ENCODE results near the gene CFAP61. TPM values are rescaled to one million over a fixed set of nuclear protein-coding genes. Genes with fewer than 3 reads are reported as not detected.

CFAP61 gene
- total RNA-seq, 5 donors from 2014 or later (not counting 1 experiment from before 2014, with no cell fraction given): not detected

DNA sequence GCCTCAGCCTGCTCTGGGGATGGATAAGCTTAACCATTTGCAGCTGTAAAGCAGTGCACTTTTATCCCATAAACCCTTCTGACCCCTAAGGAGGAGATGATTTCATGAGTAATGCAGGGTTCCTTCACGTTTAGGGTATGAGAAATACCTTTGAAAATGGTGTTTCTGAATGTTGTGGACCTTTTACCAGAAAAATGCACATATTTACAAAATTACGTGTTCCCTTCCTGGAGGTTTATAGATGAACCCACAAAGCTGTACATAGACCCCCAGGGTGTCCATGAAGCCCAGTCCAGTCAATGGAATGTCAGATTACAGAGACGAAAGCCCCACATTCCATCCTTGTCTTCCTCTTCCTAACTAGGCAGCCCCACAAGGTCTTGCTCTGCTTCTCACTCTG lies 237.0 kb downstream of the CFAP61 start:
- Mint-ChIP-seq H3K4me1 (no peaks in the 10 kb centered on the region), H3K27me3 (peaks cover 8 to 19% of the 10 kb centered on the region in 2 donors), H3K36me3 (no peaks in the 10 kb centered on the region), H3K27ac (no peak overlapping the region), H3K4me3 (no peak overlapping the region), H3K9me3 (no peaks in the 10 kb centered on the region)
- WGBS (ENCODE audit: insufficient coverage): no CpG with 5 or more reads among the region's 3 CpGs
- Histone ChIP-seq H3K36me3 (ENCODE audit: control insufficient read depth in 2 of 2, extremely low read depth in 1 of 2, insufficient read depth in 1 of 2, low read length in 1 of 2) (no peaks in the 10 kb centered on the region), H3K9me3 (no peaks in the 10 kb centered on the region), H3K27ac (ENCODE audit: low read length) (no peak overlapping the region), H3K27me3 (replicated peaks in 1 of 2; ENCODE audit: control insufficient read depth in 2 of 2, extremely low read depth in 1 of 2, insufficient read depth in 2 of 2, low read length in 1 of 2) (peaks cover 0 to 3% of the 10 kb centered on the region in 2 experiments), H3K4me1 (ENCODE audit: control insufficient read depth in 1 of 2, extremely low read depth in 1 of 2, insufficient read depth in 2 of 2, low read length in 2 of 2) (no peaks in the 10 kb centered on the region), H3K4me3 (ENCODE audit: control insufficient read depth in 1 of 2, extremely low read depth in 1 of 2, low read length in 1 of 2) (no peak overlapping the region)
- POLR2A ChIA-PET: no interaction called here
- ATAC-seq (replicated peaks in 1 of 4) (no peak), DNase-seq (no peak)
- CTCF ChIA-PET: interaction anchor here in 1 of 2 donors (0.5 kb wide), 1 partner anchor 93 kb away, joined by 3 read pairs; no protein-coding TSS in a partner anchor

- Mint-ChIP-seq H3K36me3 (no peaks in the 10 kb centered on the region), H3K4me3 (no peak overlapping the region), H3K9me3 (no peaks in the 10 kb centered on the region), H3K27ac (no peak overlapping the region), H3K4me1 (no peaks in the 10 kb centered on the region), H3K27me3 (peaks cover 2 to 4% of the 10 kb centered on the region in 2 donors)
- DNase-seq (no peak), ATAC-seq (replicated peaks in 1 of 4) (no peak)
- ChIA-PET CTCF (no interaction called here), POLR2A (no interaction called here)
- peaks cover 0 to 3% of the 10 kb centered on the region in 2 experiments for H3K27me3 ChIP-seq (replicated peaks in 1 of 2; ENCODE audit: control insufficient read depth in 2 of 2, extremely low read depth in 1 of 2, insufficient read depth in 2 of 2, low read length in 1 of 2)
- H3K4me1 ChIP-seq (ENCODE audit: control insufficient read depth in 1 of 2, extremely low read depth in 1 of 2, insufficient read depth in 2 of 2, low read length in 2 of 2): no peaks in the 10 kb centered on the region
- H3K27ac ChIP-seq (ENCODE audit: low read length): no peak overlapping the region
- 66% methylated on average over 3 of the region's 4 CpGs for WGBS (ENCODE audit: insufficient coverage)
- H3K9me3 ChIP-seq: no peaks in the 10 kb centered on the region
- H3K36me3 ChIP-seq (ENCODE audit: control insufficient read depth in 2 of 2, extremely low read depth in 1 of 2, insufficient read depth in 1 of 2, low read length in 1 of 2): no peaks in the 10 kb centered on the region
- no peak overlapping the region for H3K4me3 ChIP-seq (ENCODE audit: control insufficient read depth in 1 of 2, extremely low read depth in 1 of 2, low read length in 1 of 2)
These were observed 240.1 kb downstream of the CFAP61 start for GRCh38 chr20:20292472-20292871.

- no peak for DNase-seq
- Mint-ChIP-seq H3K4me1 (no peaks in the 10 kb centered on the region), H3K27ac (no peak overlapping the region), H3K36me3 (no peaks in the 10 kb centered on the region), H3K4me3 (no peak overlapping the region), H3K27me3 (peaks cover 0 to 2% of the 10 kb centered on the region in 2 donors), H3K9me3 (no peaks in the 10 kb centered on the region)
- ATAC-seq (replicated peaks in 1 of 4): no peak
- peaks cover 0 to 3% of the 10 kb centered on the region in 2 experiments for H3K27me3 ChIP-seq (replicated peaks in 1 of 2; ENCODE audit: control insufficient read depth in 2 of 2, extremely low read depth in 1 of 2, insufficient read depth in 2 of 2, low read length in 1 of 2)
- POLR2A ChIA-PET: no interaction called here
- no peaks in the 10 kb centered on the region for H3K4me1 ChIP-seq (ENCODE audit: control insufficient read depth in 1 of 2, extremely low read depth in 1 of 2, insufficient read depth in 2 of 2, low read length in 2 of 2)
- H3K27ac ChIP-seq (ENCODE audit: low read length): no peak overlapping the region
- H3K9me3 ChIP-seq: no peaks in the 10 kb centered on the region
- 100% methylated on average over 2 of the region's 4 CpGs for WGBS (ENCODE audit: insufficient coverage)
- no peak overlapping the region for H3K4me3 ChIP-seq (ENCODE audit: control insufficient read depth in 1 of 2, extremely low read depth in 1 of 2, low read length in 1 of 2)
- CTCF ChIA-PET: no interaction called here
- no peaks in the 10 kb centered on the region for H3K36me3 ChIP-seq (ENCODE audit: control insufficient read depth in 2 of 2, extremely low read depth in 1 of 2, insufficient read depth in 1 of 2, low read length in 1 of 2)
These were observed 240.8 kb downstream of the CFAP61 start for GRCh38 chr20:20293141-20293540.

DNA sequence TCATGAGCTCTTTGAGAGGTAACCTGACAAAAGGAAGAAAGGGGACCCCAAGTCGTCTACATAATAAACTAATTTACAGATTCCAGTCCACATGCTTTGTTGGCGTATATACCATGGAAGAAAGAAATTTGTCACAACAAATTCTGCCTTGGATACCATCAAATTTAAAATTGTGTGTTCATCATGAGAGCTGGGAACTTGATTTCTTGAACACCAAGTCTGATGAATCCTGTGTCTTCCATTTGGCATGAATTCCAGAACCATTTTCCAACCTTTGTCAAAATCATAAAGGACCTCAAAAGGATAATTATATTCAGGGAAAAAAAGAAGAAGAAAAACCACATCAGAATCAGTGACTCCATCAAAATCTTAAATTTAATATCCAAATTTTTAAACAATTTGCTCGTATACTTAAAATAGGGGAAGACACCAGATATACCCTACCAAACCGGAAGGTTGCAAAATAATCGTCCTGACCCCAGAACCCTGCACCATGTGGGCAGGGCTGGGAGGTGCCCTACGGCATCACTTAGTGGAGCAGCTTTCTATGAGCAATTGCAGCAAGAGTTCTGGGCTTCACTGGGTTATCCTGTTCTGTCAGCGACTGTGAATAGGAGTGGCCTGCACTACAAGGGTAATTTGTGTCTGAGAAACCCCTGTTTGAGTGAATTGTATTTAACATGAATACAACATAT lies 241.5 kb downstream of the CFAP61 start:
- no peak overlapping the region for H3K4me3 Mint-ChIP-seq
- WGBS (ENCODE audit: insufficient coverage): 83% methylated on average over 2 of the region's 7 CpGs
- CTCF ChIA-PET: no interaction called here

GRCh38 chr20:20295621-20296498 lies 243.5 kb downstream of the CFAP61 start:
- Histone ChIP-seq H3K4me3 (ENCODE audit: control insufficient read depth in 1 of 2, extremely low read depth in 1 of 2, low read length in 1 of 2) (no peak overlapping the region), H3K27me3 (replicated peaks in 1 of 2; ENCODE audit: control insufficient read depth in 2 of 2, extremely low read depth in 1 of 2, insufficient read depth in 2 of 2, low read length in 1 of 2) (peaks cover 0 to 3% of the 10 kb centered on the region in 2 experiments), H3K36me3 (ENCODE audit: control insufficient read depth in 2 of 2, extremely low read depth in 1 of 2, insufficient read depth in 1 of 2, low read length in 1 of 2) (no peaks in the 10 kb centered on the region), H3K9me3 (no peaks in the 10 kb centered on the region), H3K4me1 (ENCODE audit: control insufficient read depth in 1 of 2, extremely low read depth in 1 of 2, insufficient read depth in 2 of 2, low read length in 2 of 2) (no peaks in the 10 kb centered on the region), H3K27ac (ENCODE audit: low read length) (no peak overlapping the region)
- Mint-ChIP-seq H3K36me3 (no peaks in the 10 kb centered on the region), H3K27ac (no peak overlapping the region), H3K9me3 (no peaks in the 10 kb centered on the region), H3K27me3 (peaks cover 0 to 2% of the 10 kb centered on the region in 2 donors), H3K4me1 (no peaks in the 10 kb centered on the region), H3K4me3 (no peak overlapping the region)
- WGBS (ENCODE audit: insufficient coverage): 80% methylated on average over 1 of the region's 6 CpGs
- ATAC-seq (replicated peaks in 1 of 4) (no peak), DNase-seq (no peak)
- ChIA-PET CTCF (no interaction called here), POLR2A (no interaction called here)

More for the DNA sequence above, 241.5 kb downstream of the CFAP61 start:
- no peak for ATAC-seq (replicated peaks in 1 of 4)
- Mint-ChIP-seq H3K4me1 (no peaks in the 10 kb centered on the region), H3K36me3 (no peaks in the 10 kb centered on the region), H3K27ac (no peak overlapping the region), H3K27me3 (peaks cover 0 to 2% of the 10 kb centered on the region in 2 donors), H3K9me3 (no peaks in the 10 kb centered on the region)
- Histone ChIP-seq H3K27ac (ENCODE audit: low read length) (no peak overlapping the region), H3K4me3 (ENCODE audit: control insufficient read depth in 1 of 2, extremely low read depth in 1 of 2, low read length in 1 of 2) (no peak overlapping the region), H3K27me3 (replicated peaks in 1 of 2; ENCODE audit: control insufficient read depth in 2 of 2, extremely low read depth in 1 of 2, insufficient read depth in 2 of 2, low read length in 1 of 2) (peaks cover 0 to 3% of the 10 kb centered on the region in 2 experiments), H3K9me3 (no peaks in the 10 kb centered on the region), H3K36me3 (ENCODE audit: control insufficient read depth in 2 of 2, extremely low read depth in 1 of 2, insufficient read depth in 1 of 2, low read length in 1 of 2) (no peaks in the 10 kb centered on the region), H3K4me1 (ENCODE audit: control insufficient read depth in 1 of 2, extremely low read depth in 1 of 2, insufficient read depth in 2 of 2, low read length in 2 of 2) (no peaks in the 10 kb centered on the region)
- POLR2A ChIA-PET: no interaction called here
- DNase-seq: no peak

GRCh38 chr20:20297181-20297580 lies 244.8 kb downstream of the CFAP61 start:
- no peaks in the 10 kb centered on the region for H3K9me3 ChIP-seq
- Mint-ChIP-seq H3K36me3 (no peaks in the 10 kb centered on the region), H3K4me3 (no peak overlapping the region)

More at GRCh38 chr20:20297181-20297580, 244.8 kb downstream of the CFAP61 start:
- peaks cover 0 to 2% of the 10 kb centered on the region in 2 donors for H3K27me3 Mint-ChIP-seq
- ATAC-seq (replicated peaks in 1 of 4): no peak
- Histone ChIP-seq H3K27ac (ENCODE audit: low read length) (no peak overlapping the region), H3K4me3 (ENCODE audit: control insufficient read depth in 1 of 2, extremely low read depth in 1 of 2, low read length in 1 of 2) (no peak overlapping the region), H3K4me1 (ENCODE audit: control insufficient read depth in 1 of 2, extremely low read depth in 1 of 2, insufficient read depth in 2 of 2, low read length in 2 of 2) (no peaks in the 10 kb centered on the region), H3K36me3 (ENCODE audit: control insufficient read depth in 2 of 2, extremely low read depth in 1 of 2, insufficient read depth in 1 of 2, low read length in 1 of 2) (no peaks in the 10 kb centered on the region), H3K27me3 (replicated peaks in 1 of 2; ENCODE audit: control insufficient read depth in 2 of 2, extremely low read depth in 1 of 2, insufficient read depth in 2 of 2, low read length in 1 of 2) (peaks cover 0 to 3% of the 10 kb centered on the region in 2 experiments)
- no peak for DNase-seq
- H3K27ac Mint-ChIP-seq: no peak overlapping the region
- CTCF ChIA-PET: no interaction called here
- 80% methylated on average over 1 of the region's 3 CpGs for WGBS (ENCODE audit: insufficient coverage)
- POLR2A ChIA-PET: no interaction called here
- no peaks in the 10 kb centered on the region for H3K4me1 Mint-ChIP-seq
- H3K9me3 Mint-ChIP-seq: no peaks in the 10 kb centered on the region

All from T-cell (primary cell).